ENCODE data around the gene CXCL5.

DNA sequence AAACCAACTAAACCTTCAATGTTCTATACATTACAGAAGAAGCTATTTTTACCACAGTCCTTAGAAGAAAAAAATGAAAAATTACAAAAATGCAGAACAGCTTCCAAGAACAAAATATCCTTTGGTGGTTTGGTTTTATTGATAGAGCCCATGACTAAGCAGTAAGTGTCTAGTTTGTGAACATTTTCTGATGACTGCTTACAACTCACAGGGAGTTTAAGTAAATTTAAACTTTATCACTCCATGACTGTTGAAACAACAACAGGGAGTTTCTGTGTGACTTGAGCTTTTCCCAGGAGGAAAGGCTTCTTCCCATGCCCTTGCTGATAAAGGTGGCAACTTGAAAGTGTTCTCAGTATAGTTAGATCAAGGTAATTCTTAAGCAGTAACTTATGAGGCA is 19.6 kb downstream of the CXCL5 start:
- no peak for TF ChIP-seq CTCF (IDR thresholded peaks at IDR 0.05)
- no peak for TF ChIP-seq POLR2A (IDR thresholded peaks at IDR 0.05)

Data from uterus (tissue), 2 donors.